ENCODE measurements around the gene DHRS7.

DHRS7 gene, protein sequence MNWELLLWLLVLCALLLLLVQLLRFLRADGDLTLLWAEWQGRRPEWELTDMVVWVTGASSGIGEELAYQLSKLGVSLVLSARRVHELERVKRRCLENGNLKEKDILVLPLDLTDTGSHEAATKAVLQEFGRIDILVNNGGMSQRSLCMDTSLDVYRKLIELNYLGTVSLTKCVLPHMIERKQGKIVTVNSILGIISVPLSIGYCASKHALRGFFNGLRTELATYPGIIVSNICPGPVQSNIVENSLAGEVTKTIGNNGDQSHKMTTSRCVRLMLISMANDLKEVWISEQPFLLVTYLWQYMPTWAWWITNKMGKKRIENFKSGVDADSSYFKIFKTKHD

GRCh38 chr14:60164712-60165546, at the start of gene DHRS7:
DHRS7 (minus strand) TSS chr14:60165398; CDS start chr14:60165309, 89 bp downstream.
- in situ Hi-C loops (cut with MboI; ENCODE audit: low sequenced_read_pairs) = no loop called here

- in situ Hi-C loops (cut with MboI; ENCODE audit: low sequenced_read_pairs) = no loop called here
These were observed 49.4 kb upstream of the DHRS7 start for GRCh38 chr14:60214415-60215126.

DNA sequence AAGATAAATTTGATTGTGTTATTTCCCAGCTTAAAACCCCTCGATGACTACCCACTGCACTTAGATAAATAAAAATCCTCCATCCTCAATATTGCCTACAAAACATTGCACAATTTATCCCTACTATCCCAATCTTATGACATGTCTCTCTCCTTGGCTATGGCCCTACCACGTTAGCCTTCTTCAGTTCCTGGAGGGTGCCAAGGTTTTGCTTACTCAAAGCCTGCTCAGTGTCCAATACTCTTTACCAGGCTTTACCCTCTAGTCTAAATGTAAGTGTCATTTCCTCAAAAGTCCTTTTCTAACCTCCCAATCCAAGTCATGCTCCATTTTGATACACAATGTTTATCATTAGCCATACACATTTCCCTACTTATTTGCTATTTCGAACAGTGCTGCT, 48.8 kb upstream of the DHRS7 start:
- in situ Hi-C loops (cut with MboI; ENCODE audit: low sequenced_read_pairs) = no loop called here

GRCh38 chr14:60212503-60213371, 47.5 kb upstream of the DHRS7 start:
- in situ Hi-C loops (cut with MboI; ENCODE audit: low sequenced_read_pairs) = no loop called here

DNA sequence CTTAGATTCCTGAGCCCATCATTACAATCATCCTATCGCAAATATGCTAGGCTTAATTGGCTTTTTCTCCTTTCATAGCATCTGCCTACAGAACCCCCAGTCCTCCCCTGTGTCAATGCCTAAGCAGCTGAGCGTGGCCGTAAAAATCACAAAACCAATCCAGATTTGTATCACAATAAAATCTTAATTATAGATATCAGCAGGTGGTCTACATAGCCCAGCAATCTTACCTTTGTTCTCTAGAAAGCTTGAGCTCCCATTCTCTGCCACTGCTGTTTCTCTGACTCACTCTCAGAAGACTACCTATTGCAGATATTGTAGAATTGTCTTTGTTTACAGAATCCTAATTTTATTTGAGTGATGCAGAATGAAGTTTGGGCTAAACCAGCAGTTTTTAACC, 46.0 kb upstream of the DHRS7 start:
- in situ Hi-C loops (cut with MboI; ENCODE audit: low sequenced_read_pairs) = no loop called here

DNA sequence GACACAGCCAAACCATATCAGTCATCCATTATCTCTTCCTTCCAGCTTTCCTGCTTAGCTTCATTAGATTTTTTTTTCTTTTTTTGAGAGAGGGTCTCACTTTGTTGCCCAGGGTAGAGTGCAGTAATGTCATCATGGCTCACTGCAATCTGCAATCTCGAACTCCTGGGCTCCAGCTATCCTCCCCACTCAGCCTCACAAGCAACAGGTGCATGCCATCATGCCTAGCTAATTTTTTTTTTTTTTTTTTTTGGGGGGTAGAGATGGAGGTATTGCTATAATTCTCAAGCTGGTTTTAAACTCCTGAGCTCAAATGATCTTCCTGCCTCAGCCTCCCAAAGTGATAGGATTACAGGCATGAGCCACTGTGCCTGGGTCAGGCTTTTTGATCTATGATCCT, 45.5 kb upstream of the DHRS7 start:
- in situ Hi-C loops (cut with MboI; ENCODE audit: low sequenced_read_pairs) = no loop called here

GRCh38 chr14:60206837-60207533, 41.8 kb upstream of the DHRS7 start:
- in situ Hi-C loops (cut with MboI; ENCODE audit: low sequenced_read_pairs) = no loop called here

DNA sequence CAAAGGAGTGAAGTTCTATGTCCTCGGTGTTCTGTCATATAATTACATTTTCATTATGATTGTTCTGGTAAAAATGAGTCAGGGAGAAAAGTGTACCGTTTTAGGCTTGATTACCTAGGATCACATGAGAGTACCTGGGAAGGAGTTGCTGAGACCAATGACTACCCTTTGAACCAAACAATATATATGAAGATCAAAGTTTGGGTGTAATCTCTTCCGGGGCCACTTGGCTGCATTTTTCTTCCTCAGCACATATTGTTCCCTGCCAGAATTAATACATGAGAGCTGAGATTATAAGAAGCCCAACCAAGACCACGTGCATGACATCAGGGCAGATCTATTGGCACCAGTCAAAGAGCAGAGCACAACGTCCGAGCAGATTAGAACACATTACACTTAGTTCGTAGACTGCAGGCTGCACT, 41.1 kb upstream of the DHRS7 start:
- in situ Hi-C loops (cut with MboI; ENCODE audit: low sequenced_read_pairs) = no loop called here

- in situ Hi-C loops (cut with MboI; ENCODE audit: low sequenced_read_pairs) = no loop called here
These were observed 39.9 kb upstream of the DHRS7 start for GRCh38 chr14:60204843-60205774.

DNA sequence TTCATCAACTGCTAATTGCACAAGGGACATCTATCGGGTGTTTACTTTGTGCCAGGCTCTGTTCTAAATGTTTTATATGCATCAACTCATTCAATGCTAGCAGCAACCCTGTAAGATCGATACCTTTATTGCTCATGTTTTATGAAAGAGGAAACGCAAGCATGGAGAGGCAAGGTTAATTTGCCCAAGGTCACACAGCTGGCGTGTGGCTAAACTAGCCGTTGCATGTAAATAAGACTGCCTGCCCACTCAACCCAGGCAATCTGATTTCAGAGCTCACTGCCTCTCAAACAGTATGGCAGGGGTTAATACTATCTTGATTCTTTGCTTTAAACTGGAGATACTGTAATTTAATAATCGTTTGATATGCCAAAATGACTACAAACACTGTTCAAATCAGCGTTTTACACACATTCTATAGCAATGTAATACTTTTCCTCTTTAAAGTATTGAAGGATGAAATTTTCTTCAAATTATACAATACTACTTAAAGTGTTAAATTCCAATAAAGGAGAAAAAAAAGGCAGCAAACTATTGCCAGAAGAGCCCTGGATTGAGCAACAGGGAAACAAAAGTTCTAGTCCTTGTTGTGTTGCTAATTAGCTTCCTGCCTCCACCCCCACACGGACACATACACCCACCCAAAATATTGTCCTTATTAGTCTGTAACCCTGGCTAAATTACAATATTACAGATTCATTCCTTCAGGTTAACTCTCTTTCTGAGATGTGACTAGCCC, 39.1 kb upstream of the DHRS7 start:
- in situ Hi-C loops (cut with MboI; ENCODE audit: low sequenced_read_pairs) = no loop called here

- in situ Hi-C loops (cut with MboI; ENCODE audit: low sequenced_read_pairs) = loop anchor here (25.0 kb wide), 1 partner anchor 137 kb away; no protein-coding TSS in a partner anchor
These were observed 34.1 kb upstream of the DHRS7 start for GRCh38 chr14:60199321-60199720.

GRCh38 chr14:60197629-60198303, 32.6 kb upstream of the DHRS7 start:
- in situ Hi-C loops (cut with MboI; ENCODE audit: low sequenced_read_pairs) = loop anchor here (25.0 kb wide), 1 partner anchor 135 kb away; no protein-coding TSS in a partner anchor

DNA sequence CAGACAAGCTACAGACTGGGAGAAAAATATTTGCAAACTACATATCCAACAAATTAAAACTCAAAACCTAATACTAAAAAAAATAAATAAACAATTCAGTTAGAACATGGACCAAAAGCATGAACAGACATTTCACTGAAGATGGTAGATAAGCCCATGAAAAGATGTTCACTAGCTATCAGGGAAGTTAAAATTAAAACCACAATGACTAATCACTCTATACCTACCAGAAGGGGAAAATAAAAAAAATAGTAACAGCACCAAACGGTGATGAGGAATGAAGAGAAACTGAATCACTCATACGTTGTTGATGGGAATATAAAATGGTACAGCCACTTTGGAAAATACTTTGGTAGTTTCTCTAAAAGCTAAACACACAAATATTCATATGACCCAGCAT, 31.1 kb upstream of the DHRS7 start:
- in situ Hi-C loops (cut with MboI; ENCODE audit: low sequenced_read_pairs) = loop anchor here (25.0 kb wide), 1 partner anchor 134 kb away; no protein-coding TSS in a partner anchor

DNA sequence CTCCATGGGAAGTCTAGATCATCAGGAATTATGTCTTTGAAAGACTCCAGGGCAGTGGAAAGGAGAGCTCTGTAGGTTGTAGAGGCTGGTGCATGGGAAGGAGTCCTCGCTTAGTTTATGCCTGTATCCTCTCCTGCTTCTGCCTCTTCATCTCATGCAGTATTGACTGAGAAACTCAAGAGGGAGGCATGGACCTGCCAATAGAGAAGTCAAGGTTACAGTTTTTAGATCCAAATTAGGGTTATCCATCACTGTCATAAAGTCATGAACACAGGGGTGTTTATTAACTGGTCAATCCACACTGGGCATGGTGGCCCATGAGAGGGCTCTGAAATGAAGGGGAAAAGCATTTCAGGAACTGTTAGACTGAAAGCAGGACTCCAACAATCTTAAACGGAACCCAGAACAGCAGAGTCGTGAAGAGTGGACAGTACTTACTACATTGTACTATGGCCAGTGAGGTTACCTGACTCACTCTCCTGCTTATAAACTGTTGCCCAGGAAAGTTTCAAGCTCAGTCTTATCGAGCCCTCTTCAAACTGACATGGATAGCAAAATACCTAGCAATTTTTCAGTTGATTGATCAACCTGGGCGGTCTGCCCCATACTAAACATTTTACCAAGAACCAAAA, 30.1 kb upstream of the DHRS7 start:
- in situ Hi-C loops (cut with MboI; ENCODE audit: low sequenced_read_pairs) = loop anchor here (25.0 kb wide), 1 partner anchor 133 kb away; no protein-coding TSS in a partner anchor

DNA sequence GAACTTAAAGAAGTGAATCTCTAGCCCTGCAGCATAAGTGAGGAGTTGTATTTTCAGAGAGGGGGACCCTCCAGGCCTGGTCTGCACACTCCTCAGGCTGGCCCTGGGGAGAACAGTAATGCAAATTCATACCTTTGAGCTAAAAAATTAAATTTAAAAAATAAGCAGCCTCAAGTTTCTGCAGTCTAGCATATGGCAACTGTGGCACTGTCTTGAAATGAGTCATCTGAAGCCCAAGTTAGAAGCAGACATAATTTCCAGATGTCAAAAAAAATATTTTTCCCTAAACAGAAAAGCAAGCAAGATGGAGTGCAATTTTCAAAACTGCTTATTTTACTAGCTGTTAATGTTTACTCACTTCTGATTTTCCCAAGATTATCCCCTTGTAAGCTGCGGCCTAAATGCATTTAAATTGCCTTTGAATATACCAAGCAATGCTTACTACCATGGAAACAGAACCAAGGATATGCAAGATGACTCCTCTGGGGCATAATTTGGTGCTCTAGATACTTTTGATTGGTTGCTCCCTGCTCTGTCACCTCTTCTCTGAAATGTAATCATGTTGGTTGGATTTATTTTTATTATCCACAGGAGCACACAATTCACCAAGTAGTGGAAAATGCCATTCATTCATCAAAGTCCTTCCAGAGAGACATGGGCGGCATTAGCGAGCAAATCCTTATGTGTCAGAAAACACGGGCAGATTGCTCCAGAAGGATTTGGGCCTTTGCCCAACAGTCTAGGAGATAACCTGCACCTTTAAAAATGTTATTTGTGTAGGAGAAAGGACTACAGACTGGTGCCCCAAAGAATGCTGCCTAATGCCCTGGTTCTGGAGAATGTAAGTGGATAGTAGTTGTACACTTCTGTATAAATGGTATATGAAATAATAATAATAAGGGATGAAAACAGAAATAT, 25.0 kb upstream of the DHRS7 start:
- in situ Hi-C loops (cut with MboI; ENCODE audit: low sequenced_read_pairs) = loop anchor here (10.0 to 25.0 kb wide), 2 partner anchors 128 to 225 kb away; no protein-coding TSS in a partner anchor

DNA sequence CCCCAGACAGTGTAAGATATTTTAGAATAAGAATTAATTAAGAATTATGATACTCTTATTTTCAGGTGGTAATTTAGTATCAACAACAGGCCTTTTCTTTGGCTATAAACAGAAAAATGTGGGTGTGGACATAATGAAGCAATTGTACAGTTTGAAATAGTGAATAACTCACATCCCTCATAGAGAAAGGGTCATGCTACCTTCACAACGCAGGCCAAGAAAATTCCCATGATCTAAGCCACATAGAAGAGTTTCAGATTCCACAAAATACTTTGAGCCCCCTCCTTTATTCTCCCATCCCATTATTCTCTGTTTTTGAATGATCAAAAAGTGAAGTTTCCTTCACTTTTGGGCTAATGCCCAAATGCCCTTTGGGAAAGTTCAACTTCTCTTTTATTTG, 23.5 kb upstream of the DHRS7 start:
- in situ Hi-C loops (cut with MboI; ENCODE audit: low sequenced_read_pairs) = loop anchor here (10.0 to 25.0 kb wide), 2 partner anchors 126 to 224 kb away; no protein-coding TSS in a partner anchor

All from HL-60/S4 treated with phorbol 12-myristate 13-acetate at 8.2 ng/mL for 4 days and 3 days (cell line).